HG03060 (cell line): Measurements from ENCODE around the gene JCHAIN.
"Not testable (repeated sequence)": the region's sequence is repeated elsewhere in the genome, so short reads cannot be mapped to it uniquely, and the experiment has no call there.

Experiments
- ATAC-seq: cut with Tn5 transposase; IDR thresholded peaks from one replicate; pipeline ENCODE4 v1.9.1; 2021; ENCODE audit warnings: low read depth, moderate number of reproducible peaks; ENCODE audit not compliant: unreplicated experiment

The JCHAIN gene

GRCh38 chr4:70691661-70692060 lies 25.4 kb upstream of the JCHAIN start:
- ATAC-seq = no peak

- ATAC-seq = no peak
Measured at GRCh38 chr4:70688795-70689231, 22.5 kb upstream of the JCHAIN start.

GRCh38 chr4:70687821-70688794 lies 21.8 kb upstream of the JCHAIN start, which contains the start of gene UTP3:
Gene UTP3 (plus strand): TSS chr4:70688532. CDS start chr4:70688678, 146 bp downstream.
- peak; percentile 92 for ATAC-seq

- no peak for ATAC-seq
Measured at GRCh38 chr4:70687392-70687791, 21.1 kb upstream of the JCHAIN start.

GRCh38 chr4:70682142-70682541 lies 15.8 kb upstream of the JCHAIN start:
- not testable (repeated sequence) for ATAC-seq

GRCh38 chr4:70681704-70682103 lies 15.4 kb upstream of the JCHAIN start:
- peak; percentile 34 for ATAC-seq

GRCh38 chr4:70680934-70681333 lies 14.6 kb upstream of the JCHAIN start:
- ATAC-seq = no peak

- ATAC-seq = peak; percentile 65
Measured at GRCh38 chr4:70678383-70678999, 12.2 kb upstream of the JCHAIN start.

- no peak for ATAC-seq
Measured at GRCh38 chr4:70676554-70677090, 10.3 kb upstream of the JCHAIN start.

GRCh38 chr4:70674731-70675130 lies 8.4 kb upstream of the JCHAIN start:
- no peak for ATAC-seq

- ATAC-seq = no peak
Measured at GRCh38 chr4:70674191-70674590, 7.9 kb upstream of the JCHAIN start.

GRCh38 chr4:70671091-70671490 lies 4.8 kb upstream of the JCHAIN start:
- no peak for ATAC-seq

GRCh38 chr4:70670332-70671014 lies 4.2 kb upstream of the JCHAIN start:
- ATAC-seq = no peak

GRCh38 chr4:70667740-70668535 lies 1.6 kb upstream of the JCHAIN start:
- no peak for ATAC-seq

- ATAC-seq = not testable (repeated sequence)
Measured at GRCh38 chr4:70661309-70661922, 4.9 kb downstream of the JCHAIN start.

- ATAC-seq = no peak
Measured at GRCh38 chr4:70660106-70660505, 6.2 kb downstream of the JCHAIN start.

GRCh38 chr4:70658418-70658817 lies 7.9 kb downstream of the JCHAIN start:
- ATAC-seq = no peak

- no peak for ATAC-seq
Measured at GRCh38 chr4:70657326-70657725, 9.0 kb downstream of the JCHAIN start.

GRCh38 chr4:70654605-70655011 lies 11.7 kb downstream of the JCHAIN start:
- ATAC-seq = no peak
